AG09319 (cell line): ENCODE data around the gene CDKL2.

Source experiments
- DNase-seq: peaks from one replicate; pipeline ENCODE4 v3.0.0-alpha.2; 2010; ENCODE audit warnings: low read depth; ENCODE audit errors: extremely low read depth
- TF ChIP-seq, protein P1 (sequence below): IDR thresholded peaks from 2 replicates; pipeline ENCODE4 v1.5.1; 2011; ENCODE audit warnings: low read depth, mild to moderate bottlenecking, inconsistent platforms, low read length, moderate library complexity

The CDKL2 gene

DNA sequence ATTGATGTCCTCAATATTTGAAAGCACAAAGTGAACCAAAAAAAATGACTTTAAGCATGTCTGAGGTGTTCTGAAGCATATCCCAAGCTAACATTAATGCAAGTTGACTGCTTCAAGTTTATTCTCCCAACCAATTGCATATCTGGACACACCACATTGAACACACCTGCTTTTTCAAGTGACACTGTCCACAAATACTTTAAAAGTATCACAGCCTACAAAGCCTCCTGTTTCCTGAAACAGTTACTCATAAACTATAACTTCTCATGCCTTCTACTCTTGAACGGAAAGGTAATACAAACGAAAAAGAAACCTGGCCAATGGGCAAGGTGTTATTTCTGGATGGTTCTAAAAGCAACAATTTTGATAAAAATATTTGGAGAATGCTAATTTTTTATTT lies 1.1 kb downstream of the CDKL2 start:
- TF ChIP-seq, protein P1, sequence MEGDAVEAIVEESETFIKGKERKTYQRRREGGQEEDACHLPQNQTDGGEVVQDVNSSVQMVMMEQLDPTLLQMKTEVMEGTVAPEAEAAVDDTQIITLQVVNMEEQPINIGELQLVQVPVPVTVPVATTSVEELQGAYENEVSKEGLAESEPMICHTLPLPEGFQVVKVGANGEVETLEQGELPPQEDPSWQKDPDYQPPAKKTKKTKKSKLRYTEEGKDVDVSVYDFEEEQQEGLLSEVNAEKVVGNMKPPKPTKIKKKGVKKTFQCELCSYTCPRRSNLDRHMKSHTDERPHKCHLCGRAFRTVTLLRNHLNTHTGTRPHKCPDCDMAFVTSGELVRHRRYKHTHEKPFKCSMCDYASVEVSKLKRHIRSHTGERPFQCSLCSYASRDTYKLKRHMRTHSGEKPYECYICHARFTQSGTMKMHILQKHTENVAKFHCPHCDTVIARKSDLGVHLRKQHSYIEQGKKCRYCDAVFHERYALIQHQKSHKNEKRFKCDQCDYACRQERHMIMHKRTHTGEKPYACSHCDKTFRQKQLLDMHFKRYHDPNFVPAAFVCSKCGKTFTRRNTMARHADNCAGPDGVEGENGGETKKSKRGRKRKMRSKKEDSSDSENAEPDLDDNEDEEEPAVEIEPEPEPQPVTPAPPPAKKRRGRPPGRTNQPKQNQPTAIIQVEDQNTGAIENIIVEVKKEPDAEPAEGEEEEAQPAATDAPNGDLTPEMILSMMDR = no peak
- no peak for DNase-seq

GRCh38 chr4:75623026-75623425 lies 7.3 kb downstream of the CDKL2 start:
- TF ChIP-seq, protein P1 = no peak
- DNase-seq = no peak

DNA sequence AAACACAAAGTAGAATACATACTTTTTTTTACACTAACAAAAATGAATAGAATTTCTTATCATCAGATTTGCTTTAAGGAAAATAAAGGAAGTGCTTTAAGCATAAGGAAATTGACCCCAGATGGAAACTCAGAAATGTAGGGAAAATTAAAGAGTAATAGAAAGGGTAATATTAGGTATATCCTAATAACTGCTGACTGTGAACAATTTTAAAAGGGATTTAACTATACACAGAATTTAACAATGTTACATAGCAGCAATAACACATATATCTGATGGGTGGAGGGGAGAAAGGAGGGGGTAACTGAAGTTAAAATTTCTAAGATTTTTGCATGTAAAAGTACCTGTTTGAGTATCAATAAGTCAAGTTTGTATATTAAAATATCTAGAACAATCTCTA lies 8.6 kb downstream of the CDKL2 start:
- TF ChIP-seq, protein P1 = no peak
- no peak for DNase-seq

GRCh38 chr4:75612306-75612705 lies 18.0 kb downstream of the CDKL2 start:
- TF ChIP-seq, protein P1 = no peak
- no peak for DNase-seq

GRCh38 chr4:75605928-75606327 lies 24.4 kb downstream of the CDKL2 start:
- TF ChIP-seq, protein P1 = no peak
- no peak for DNase-seq

DNA sequence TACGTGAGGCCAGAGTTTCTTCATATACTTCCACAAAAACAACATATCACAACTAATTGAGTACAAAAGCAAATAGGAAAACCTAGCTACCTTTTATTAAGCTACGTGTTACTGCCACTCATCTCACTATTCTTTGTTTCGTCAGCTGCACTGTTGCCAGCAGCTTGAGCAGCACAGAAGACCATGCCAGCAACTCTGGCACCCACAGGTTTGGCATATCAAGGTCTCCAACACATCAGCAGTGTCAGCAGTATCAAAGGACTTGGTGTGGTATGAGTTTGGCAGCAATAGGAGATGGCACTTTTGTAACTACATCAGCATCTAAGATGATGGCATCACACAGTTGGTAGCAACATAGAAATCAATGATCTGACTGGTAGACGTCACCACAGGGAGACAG lies 30.7 kb downstream of the CDKL2 start:
- TF ChIP-seq, protein P1 = no peak
- DNase-seq = no peak

DNA sequence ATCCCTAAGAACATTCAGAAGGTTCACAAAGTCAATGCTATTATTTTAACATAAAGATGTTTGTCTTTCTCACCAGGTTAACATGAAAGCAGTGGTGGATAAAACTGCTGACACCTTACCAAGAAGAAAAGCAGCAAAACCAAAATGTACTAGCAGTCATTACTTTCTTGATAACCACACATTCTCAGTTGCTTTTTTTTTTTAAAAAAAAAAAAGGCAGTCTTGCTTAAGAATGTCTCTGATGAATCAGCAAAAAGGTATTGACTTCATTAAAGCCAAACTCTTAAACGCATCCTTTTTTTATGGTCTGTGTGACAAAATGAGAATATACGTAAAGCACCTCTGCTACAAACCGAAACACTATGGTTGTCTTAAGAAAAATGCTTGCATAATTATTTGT lies 31.9 kb downstream of the CDKL2 start:
- no peak for DNase-seq
- TF ChIP-seq, protein P1 = no peak
